Upper lobe of left lung (tissue), 4 donors: ENCODE data around the gene DNAJB2.

Source experiments
- CTCF ChIP-seq, 6 experiments: fragments of 450-650 bp in 4 of 6; fragments of 200-600 bp in 2 of 6; sonication (generic) in 2 of 6; IDR thresholded peaks; one replicate each; pipeline ENCODE4 v1.5.1; 2016 to 2019; ENCODE audit warnings: antibody characterized with exemption in 6 of 6
- POLR2A ChIP-seq, 4 donors: fragments of 450-650 bp; IDR thresholded peaks; one replicate each; pipeline ENCODE4 v1.5.1; 2016 to 2017; ENCODE audit warnings: antibody characterized with exemption in 4 of 4, mild to moderate bottlenecking in 2 of 4
- POLR2AphosphoS5 ChIP-seq, 2 donors: sonication (generic); formaldehyde crosslinking; IDR thresholded peaks; one replicate each; pipeline ENCODE4 v1.5.1; 2017; ENCODE audit warnings: antibody characterized with exemption in 2 of 2

DNA sequence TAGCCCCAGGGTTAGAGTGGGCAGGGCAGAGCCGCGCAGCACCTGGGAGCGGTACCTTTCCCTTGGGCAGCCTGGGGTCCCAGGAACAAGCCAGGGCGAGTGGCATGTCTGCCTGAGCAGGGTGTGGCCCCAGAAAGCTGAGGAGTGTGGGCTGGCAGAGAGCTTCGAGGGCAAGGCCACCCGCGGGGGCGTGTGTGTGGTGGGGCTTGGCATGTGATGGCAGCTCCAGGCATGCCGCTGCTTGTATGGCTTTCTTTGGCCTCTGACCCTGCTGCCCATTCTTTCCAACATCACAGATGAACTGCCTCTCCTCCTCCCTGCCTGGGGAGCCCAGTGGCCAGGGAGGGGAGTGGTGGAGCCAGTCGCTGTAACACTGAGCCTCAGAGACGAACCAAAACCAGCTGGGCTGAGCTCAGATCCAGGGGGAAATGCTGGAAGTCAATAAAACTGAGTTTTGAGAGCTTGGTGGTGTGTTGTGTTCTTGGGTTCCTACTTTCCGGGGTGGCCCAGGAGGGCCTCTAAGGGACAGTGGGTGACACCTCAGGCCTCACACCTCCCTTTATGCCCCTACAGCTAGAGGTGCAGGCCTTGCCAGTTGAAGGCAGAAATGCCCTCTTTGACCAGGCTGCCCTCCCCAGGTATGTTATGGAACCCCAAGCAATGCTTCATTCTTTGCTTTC, 7.4 kb downstream of the DNAJB2 start:
- TF ChIP-seq POLR2AphosphoS5 (IDR thresholded peaks at IDR 0.05) (no peak), POLR2A (IDR thresholded peaks at IDR 0.05) (no peak), CTCF (IDR thresholded peaks at IDR 0.05) (no peak)
